ENCODE results near the gene PDZRN3. TPM values are rescaled to one million over a fixed set of nuclear protein-coding genes. Genes with fewer than 3 reads are reported as not detected.

PDZRN3 gene
- total RNA-seq, 2 experiments from 2014 or later: not detected

DNA sequence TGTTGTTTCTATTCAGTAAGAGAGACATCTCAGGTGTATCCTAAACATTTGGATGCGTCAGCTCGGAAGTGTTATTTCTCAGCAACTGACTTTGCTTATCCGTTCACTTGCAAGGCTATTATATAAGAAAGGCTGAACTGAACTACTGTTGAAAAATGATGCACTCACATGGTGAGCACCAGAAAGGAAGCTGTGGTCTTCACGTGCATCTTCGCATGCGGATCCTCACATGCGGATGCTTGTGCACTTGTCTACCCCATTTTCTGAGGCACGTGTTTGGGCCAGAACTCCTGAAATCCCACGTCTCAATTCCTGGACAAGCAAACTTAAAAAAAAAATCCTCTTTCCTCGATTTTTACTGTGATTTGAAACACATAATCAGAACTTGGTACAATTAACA is 63.2 kb downstream of the PDZRN3 start:
- CTCF ChIA-PET: no interaction called here

GRCh38 chr3:73559749-73560148 is 65.0 kb downstream of the PDZRN3 start:
- POLR2A ChIA-PET: no interaction called here
- CTCF ChIA-PET: no interaction called here

More for the DNA sequence above, 63.2 kb downstream of the PDZRN3 start:
- POLR2A ChIA-PET: no interaction called here

- ChIA-PET POLR2A (no interaction called here), CTCF (no interaction called here)
These were observed 66.0 kb downstream of the PDZRN3 start for GRCh38 chr3:73558727-73559075.

DNA sequence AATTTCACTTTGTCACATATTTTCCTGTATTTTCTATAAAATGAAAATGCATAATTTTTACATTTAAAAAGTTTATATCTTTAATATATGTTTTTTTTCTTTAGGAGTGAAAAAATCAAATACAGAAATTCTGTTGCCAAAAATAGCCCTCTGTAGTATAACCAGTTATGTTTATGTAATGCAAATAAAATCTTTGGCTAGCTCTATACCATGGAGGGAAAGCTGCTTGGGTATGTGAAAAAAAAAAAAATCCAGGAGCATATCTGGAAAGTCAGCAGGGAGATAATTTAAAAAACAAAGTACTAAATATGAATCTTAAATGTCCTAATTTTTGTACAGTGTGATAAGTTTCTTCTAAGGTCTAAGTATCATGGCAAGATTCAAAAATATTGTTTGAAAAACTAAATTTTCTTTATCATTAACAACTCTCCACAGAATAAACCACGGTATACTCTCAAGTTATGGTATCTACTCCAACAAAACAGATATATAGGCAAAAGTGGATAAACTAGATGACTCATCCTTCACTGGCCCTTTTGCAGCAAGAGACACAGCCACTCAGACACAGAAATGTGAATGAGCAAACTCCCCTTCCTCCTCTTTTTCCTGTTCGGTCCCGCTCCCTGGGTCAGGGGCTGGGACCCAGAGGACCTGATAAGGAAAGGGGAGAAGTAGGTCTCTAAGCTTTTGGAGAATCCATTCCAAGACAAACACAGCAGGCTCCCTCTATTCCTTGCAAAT is 66.6 kb downstream of the PDZRN3 start:
- CTCF ChIA-PET: no interaction called here
- POLR2A ChIA-PET: no interaction called here

GRCh38 chr3:73556520-73557372 is 68.0 kb downstream of the PDZRN3 start:
- ChIA-PET POLR2A (no interaction called here), CTCF (no interaction called here)

DNA sequence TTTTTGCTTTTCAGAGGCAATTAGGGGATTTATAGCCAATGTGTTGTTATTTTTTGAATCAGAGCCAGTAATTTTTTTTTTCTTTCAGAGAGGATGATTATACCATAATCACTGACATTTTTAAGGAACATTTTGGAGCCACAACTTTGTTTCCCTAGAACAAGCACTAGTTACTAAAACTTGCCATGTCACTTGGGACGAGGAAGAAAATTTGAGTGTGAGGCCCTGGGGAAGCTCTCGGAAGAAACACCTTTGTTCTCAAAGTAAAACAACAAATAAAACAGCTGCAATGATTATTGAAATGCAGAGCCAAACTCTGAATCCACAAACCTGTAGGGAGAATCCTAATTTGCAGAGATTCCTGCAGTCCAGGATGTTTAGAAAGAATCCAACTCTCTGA is 69.7 kb downstream of the PDZRN3 start:
- ChIA-PET CTCF (no interaction called here), POLR2A (no interaction called here)

GRCh38 chr3:73552700-73553099 is 72.0 kb downstream of the PDZRN3 start:
- ChIA-PET CTCF (no interaction called here), POLR2A (no interaction called here)

- ChIA-PET CTCF (no interaction called here), POLR2A (no interaction called here)
These were observed 74.7 kb downstream of the PDZRN3 start for GRCh38 chr3:73550032-73550431.

DNA sequence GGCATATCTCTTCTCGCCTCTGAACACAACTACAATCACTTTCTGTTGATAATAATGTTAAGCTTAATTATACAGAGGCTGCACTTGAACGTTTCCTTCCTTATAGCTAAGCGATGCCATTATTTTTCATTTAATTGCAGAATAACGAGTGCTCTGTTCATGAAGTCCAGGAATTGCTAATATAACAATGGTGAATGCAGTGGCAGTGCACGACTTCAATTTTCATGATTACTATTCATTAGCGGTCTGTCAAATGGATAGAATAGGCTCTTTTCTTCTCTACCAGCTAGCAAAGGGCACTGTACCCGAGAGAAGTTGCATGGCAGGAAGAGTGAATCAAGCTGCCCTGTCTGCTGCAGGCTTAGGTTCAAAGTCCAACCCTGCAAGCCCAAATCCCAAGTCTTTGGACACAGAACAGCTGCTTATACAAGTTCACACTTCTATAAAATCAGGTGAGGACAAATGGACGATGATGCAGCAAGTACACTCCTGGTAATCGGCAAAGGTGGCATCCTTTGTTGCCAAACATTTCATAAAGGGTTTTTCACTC is 75.6 kb downstream of the PDZRN3 start:
- ChIA-PET POLR2A (no interaction called here), CTCF (no interaction called here)

DNA sequence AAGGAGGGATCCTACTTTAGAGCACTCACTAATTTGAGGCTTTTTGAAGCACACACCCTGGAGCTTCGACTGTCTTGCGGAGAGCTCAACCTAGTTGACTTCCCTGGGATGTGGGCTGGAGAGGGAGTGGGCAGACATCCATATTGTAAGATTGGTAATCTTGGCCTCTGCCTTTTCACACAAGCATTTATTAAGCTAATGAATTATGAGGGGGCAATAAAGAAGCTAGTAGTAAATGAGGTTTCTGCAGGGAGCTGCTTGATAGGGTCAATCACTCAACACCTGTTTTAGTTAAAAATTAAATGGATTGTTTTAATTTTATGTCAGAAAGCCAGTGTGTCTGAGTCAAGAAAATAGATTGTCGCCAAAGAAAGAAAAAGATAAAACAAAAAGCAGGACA is 76.3 kb downstream of the PDZRN3 start:
- CTCF ChIA-PET: no interaction called here
- POLR2A ChIA-PET: no interaction called here

DNA sequence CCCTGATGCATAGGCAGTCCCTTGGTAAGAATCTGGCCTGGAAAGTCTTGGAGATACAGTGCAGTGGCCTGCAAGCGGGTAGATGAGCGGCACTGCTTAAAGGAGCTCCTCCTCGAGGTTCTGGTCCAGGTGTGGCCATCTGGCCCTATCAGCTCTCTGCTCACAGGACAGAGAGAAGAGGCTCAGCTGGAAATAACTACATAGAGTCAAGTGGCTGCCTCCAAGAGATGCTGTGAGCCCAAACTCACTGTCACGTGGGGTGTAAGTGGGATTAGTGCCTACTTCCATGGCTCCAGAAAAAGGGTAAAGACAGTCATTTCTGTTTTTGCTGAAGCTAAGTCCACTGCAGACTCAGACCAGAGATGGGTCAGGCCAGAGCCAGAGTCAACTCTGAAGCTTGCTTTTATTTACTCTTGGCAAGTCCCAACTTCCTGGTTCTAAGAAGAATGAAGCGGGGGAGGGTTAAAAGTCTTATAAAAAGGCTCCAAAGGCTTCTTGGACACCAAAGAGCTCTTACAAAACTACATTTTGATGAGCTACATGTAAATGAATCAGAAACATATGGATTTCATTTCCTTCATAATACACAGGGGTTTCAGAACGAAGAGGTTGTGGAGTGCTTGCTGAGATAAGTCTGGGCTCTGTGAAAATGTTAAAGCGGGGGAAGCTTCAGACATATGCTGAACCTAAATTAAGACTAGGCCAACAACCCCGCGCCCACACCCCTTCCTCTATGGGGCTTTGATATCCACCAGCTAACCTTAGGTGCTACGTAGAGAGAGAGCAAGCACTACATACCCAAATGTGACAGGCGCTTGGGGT is 77.1 kb downstream of the PDZRN3 start:
- POLR2A ChIA-PET: no interaction called here
- CTCF ChIA-PET: no interaction called here

DNA sequence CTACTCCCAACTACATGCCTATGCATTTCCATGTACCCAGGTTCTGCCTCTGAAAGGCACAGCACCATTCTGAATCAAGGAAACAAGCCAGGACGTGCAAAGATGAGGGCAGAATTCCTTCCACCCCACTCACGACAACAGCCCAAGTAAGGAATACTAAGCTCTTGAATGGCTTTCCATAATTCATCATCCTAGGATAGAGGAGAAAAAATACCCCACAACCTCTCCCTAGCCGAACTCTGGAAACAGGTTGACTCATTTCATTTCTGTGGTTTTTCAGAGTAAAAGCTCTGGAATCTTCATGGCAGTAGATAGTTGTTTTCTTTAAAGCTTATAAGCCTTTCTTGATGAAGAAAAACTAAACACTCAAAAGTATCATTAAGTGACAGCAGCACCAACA is 77.8 kb downstream of the PDZRN3 start:
- CTCF ChIA-PET: no interaction called here
- POLR2A ChIA-PET: no interaction called here

GRCh38 chr3:73543412-73543811 is 81.3 kb downstream of the PDZRN3 start:
- CTCF ChIA-PET: no interaction called here
- POLR2A ChIA-PET: no interaction called here

- POLR2A ChIA-PET: no interaction called here
These were observed 82.6 kb downstream of the PDZRN3 start for GRCh38 chr3:73542136-73542535.

GRCh38 chr3:73540969-73541740 is 83.6 kb downstream of the PDZRN3 start:
- POLR2A ChIA-PET: no interaction called here
- CTCF ChIA-PET: no interaction called here

More at GRCh38 chr3:73542136-73542535, 82.6 kb downstream of the PDZRN3 start:
- CTCF ChIA-PET: no interaction called here

DNA sequence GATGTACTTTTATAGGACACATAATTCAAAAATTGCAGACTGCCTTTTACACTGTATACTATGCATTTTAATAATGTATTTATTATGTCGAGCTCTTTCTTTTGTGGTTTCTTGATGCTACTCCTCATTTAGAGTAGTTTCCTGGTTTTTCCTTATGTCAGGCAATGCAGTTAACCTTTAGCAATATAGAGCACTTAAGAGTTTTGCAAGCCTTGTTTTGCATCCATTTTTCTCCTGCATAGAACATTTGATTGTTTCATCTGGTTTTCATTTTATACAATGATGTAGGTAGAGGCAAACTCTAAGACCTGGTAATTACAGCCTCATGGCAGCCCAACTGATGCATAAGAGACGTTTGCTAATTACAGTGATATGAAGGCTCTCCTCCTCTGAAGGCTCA is 86.3 kb downstream of the PDZRN3 start:
- POLR2A ChIA-PET: no interaction called here

DNA sequence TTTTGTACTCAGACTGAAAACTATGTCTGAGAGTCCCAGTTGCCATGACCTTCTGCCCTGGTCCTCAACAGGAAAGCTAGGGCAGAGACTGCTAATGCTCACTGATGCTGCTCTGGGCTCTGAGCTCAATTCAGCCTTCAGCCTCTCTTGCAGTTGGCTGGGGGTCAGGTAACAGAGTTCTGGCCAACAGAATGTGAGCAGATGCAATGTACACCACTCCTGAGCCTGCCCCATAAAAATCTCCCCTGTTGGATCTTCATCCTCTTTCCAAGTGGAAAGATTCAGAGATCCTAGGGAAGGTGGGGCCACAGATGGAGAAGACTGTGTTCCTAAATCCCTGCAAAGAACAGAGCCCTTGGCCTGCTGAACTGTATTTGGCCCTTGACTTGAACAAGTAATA is 87.8 kb downstream of the PDZRN3 start:
- POLR2A ChIA-PET: no interaction called here
- CTCF ChIA-PET: no interaction called here

More for the DNA sequence above, 86.3 kb downstream of the PDZRN3 start:
- CTCF ChIA-PET: no interaction called here

GRCh38 chr3:73536336-73536895 is 88.3 kb downstream of the PDZRN3 start:
- CTCF ChIA-PET: no interaction called here

GRCh38 chr3:73535931-73536330 is 88.8 kb downstream of the PDZRN3 start:
- ChIA-PET CTCF (no interaction called here), POLR2A (no interaction called here)

More at GRCh38 chr3:73536336-73536895, 88.3 kb downstream of the PDZRN3 start:
- POLR2A ChIA-PET: no interaction called here

GRCh38 chr3:73535137-73535536 is 89.6 kb downstream of the PDZRN3 start:
- POLR2A ChIA-PET: no interaction called here
- CTCF ChIA-PET: no interaction called here
